ENCODE measurements around the gene DDC.

DDC gene

DNA sequence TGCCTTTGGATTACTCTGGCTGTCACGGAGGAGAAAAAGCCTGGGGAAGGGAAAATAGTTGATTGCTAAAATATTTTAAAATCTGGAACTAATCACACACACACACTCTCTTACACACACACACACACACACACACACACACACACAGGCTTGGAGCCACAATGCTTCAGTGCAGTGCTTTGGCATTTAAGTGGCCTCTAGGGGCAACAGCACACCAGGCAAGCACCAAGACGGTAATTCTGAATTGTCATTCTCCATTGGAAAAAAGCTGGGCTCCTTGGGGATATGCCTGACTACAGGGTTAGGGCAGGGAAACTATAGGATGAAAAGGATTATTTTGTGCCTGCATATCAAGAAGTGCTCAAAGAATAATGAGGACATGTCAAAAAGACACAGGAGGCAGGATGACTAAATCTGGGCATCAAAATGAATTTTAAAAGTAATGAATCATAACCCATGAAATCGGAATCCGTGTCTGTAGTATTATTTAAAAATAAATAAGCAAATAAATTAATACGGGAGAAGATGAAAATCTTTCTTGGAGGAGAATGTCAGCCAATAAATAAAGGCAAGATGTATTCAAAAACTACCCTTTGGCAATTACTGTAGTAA, 30.4 kb upstream of the DDC start:
- no peak overlapping the region for H3K4me3 ChIP-seq (ENCODE audit: control insufficient read depth, low read depth, low read length)
- peak; percentile 59 for TF ChIP-seq CTCF (conservative IDR thresholded peaks at IDR 0.05; ENCODE audit: control insufficient read depth, insufficient read depth, low read depth, low read length)
- DNase-seq (ENCODE audit: low read depth), result peak; percentile 76

- H3K4me3 ChIP-seq (ENCODE audit: control insufficient read depth, low read depth, low read length), result no peak overlapping the region
- TF ChIP-seq CTCF (conservative IDR thresholded peaks at IDR 0.05; ENCODE audit: control insufficient read depth, insufficient read depth, low read depth, low read length), result no peak
- no peak for DNase-seq (ENCODE audit: low read depth)
Observed at GRCh38 chr7:50594734-50595485, 29.7 kb upstream of the DDC start.

DNA sequence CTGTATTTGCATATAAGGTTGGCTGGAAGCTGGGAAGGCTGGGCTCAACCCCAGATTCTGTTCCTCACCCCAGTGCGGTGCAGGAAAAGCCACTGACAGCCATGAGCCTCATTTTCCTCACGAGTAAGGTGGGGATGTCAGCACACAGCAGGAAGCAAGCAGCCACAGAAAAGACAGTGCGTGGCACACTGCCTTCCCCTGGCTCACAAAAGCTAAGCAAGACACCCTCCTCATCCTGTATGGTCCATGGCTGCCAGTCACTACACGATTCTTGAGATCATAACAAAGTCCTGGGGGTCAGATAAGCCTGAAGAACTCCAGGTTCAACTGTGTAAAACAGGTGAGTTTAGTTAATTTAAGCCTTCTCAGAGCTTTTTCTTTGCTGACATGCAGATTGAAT, 28.9 kb upstream of the DDC start:
- no peak for TF ChIP-seq CTCF (conservative IDR thresholded peaks at IDR 0.05; ENCODE audit: control insufficient read depth, insufficient read depth, low read depth, low read length)
- no peak overlapping the region for H3K4me3 ChIP-seq (ENCODE audit: control insufficient read depth, low read depth, low read length)
- DNase-seq (ENCODE audit: low read depth), result no peak

GRCh38 chr7:50592940-50593339, 27.7 kb upstream of the DDC start:
- no peak overlapping the region for H3K4me3 ChIP-seq (ENCODE audit: control insufficient read depth, low read depth, low read length)
- DNase-seq (ENCODE audit: low read depth), result no peak
- TF ChIP-seq CTCF (conservative IDR thresholded peaks at IDR 0.05; ENCODE audit: control insufficient read depth, insufficient read depth, low read depth, low read length), result no peak

- no peak for TF ChIP-seq CTCF (conservative IDR thresholded peaks at IDR 0.05; ENCODE audit: control insufficient read depth, insufficient read depth, low read depth, low read length)
- DNase-seq (ENCODE audit: low read depth), result no peak
- H3K4me3 ChIP-seq (ENCODE audit: control insufficient read depth, low read depth, low read length), result no peak overlapping the region
Observed at GRCh38 chr7:50591480-50592438, 26.6 kb upstream of the DDC start.

DNA sequence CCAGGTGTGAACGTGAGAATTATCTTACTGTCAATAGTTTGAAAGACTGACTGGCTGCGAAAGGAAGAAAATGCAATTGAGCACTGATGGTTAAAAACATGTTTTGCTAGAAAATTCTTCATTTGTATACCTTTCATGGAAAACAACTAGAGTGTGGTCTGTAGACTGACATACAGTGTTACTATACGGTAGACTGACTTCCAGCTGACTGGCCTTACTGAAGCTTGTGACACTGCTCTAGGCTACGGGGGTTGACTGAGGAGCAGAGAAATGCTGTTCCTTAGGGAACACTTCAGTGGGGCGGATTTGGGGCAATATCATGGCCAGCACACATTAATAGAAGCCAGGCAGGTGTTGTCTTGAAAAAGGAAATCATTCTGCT, 25.9 kb upstream of the DDC start:
- no peak for TF ChIP-seq CTCF (conservative IDR thresholded peaks at IDR 0.05; ENCODE audit: control insufficient read depth, insufficient read depth, low read depth, low read length)
- no peak overlapping the region for H3K4me3 ChIP-seq (ENCODE audit: control insufficient read depth, low read depth, low read length)
- no peak for DNase-seq (ENCODE audit: low read depth)

Measured in fibroblast of mammary gland (primary cell).